Middle frontal gyrus (tissue), 1 donor: ENCODE data around the gene MEF2D.
A peak's percentile ranks its signal among the peaks of the same experiment; 100 is the strongest.

Experiments used
- DNase-seq: peaks from one replicate; pipeline ENCODE4 v3.0.0-alpha.2; 2015; ENCODE audit warnings: low spot score; ENCODE audit errors: extremely low spot score

The MEF2D gene

GRCh38 chr1:156500793-156501506 is 375 bp upstream of the MEF2D start:
- peak; percentile 89 for DNase-seq

- no peak for DNase-seq
Observed at GRCh38 chr1:156499842-156500542, 583 bp downstream of the MEF2D start.

- DNase-seq: no peak
Observed at GRCh38 chr1:156499194-156499841, 1.3 kb downstream of the MEF2D start.

GRCh38 chr1:156498432-156499193 is 2.0 kb downstream of the MEF2D start:
- no peak for DNase-seq

- no peak for DNase-seq
Observed at GRCh38 chr1:156497743-156498431, 2.7 kb downstream of the MEF2D start.

GRCh38 chr1:156497078-156497742 is 3.4 kb downstream of the MEF2D start:
- DNase-seq: no peak

GRCh38 chr1:156496211-156496761 is 4.3 kb downstream of the MEF2D start:
- DNase-seq: no peak

GRCh38 chr1:156495401-156496140 is 5.0 kb downstream of the MEF2D start:
- DNase-seq: no peak

GRCh38 chr1:156494309-156494895 is 6.2 kb downstream of the MEF2D start:
- DNase-seq: no peak

- DNase-seq: no peak
Observed at GRCh38 chr1:156493742-156494141, 6.8 kb downstream of the MEF2D start.

- no peak for DNase-seq
Observed at GRCh38 chr1:156493154-156493631, 7.4 kb downstream of the MEF2D start.

- DNase-seq: no peak
Observed at GRCh38 chr1:156492591-156493080, 7.9 kb downstream of the MEF2D start.

GRCh38 chr1:156492013-156492590 is 8.5 kb downstream of the MEF2D start:
- no peak for DNase-seq

- DNase-seq: no peak
Observed at GRCh38 chr1:156491151-156491949, 9.2 kb downstream of the MEF2D start.

- no peak for DNase-seq
Observed at GRCh38 chr1:156490401-156491032, 10.1 kb downstream of the MEF2D start.

- no peak for DNase-seq
Observed at GRCh38 chr1:156489935-156490293, 10.7 kb downstream of the MEF2D start.
